Uterus (tissue), 2 donors: ENCODE data around the gene INF2.

ENCODE experiments used
- POLR2A ChIP-seq, 2 donors: fragments of 450-650 bp; IDR thresholded peaks; one replicate each; pipeline ENCODE4 v1.6.1; 2016; ENCODE audit warnings: antibody characterized with exemption in 2 of 2, mild to moderate bottlenecking in 1 of 2, moderate library complexity in 1 of 2
- TF ChIP-seq, protein P1 (sequence below), 4 experiments: fragments of 200-600 bp in 2 of 4; fragments of 450-650 bp in 2 of 4; sonication (generic) in 2 of 4; IDR thresholded peaks; one replicate each; pipeline ENCODE4 v1.5.1; 2016 to 2019; ENCODE audit warnings: antibody characterized with exemption in 4 of 4, mild to moderate bottlenecking in 2 of 4, moderate library complexity in 1 of 4

DNA sequence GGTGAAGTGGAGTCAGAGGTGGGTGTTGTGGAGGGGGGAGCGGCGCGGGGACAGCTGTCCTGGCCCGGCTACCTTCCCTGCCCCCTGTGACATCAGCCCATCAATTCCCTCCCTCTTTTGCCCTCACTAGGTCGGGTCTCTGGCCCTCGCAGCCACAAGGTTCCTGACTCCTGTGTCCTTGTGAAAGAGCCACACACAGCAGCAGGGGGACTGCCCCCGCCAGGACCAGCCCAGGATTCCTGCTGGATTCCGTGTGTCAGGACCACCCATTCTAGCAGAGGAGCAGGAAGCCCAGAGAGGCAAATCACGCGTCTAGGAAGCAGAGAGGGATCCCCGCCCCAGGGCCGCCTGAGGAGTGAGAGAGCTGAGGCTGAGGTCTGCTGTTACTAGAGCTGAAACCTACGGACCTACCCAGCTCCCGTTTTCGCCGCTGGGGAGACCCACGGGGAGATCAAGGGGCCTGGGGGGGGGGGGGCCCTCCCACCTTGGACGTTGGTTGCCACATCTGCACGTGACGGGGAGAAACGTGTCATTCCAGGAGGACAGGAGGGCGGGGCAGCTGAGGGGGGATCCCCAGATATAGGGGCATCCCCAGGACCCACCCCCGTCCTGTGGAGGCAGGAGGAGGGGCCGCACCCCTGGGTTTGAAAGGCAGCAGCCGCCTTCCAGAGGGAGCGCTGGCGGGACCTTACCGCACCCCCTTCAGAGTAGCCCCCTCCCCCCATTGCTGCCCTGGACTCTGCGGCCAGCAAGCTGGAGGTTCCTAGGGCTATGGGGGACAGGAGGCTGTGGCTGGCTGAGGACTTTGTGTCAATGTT is 12.5 kb upstream of the INF2 start:
- TF ChIP-seq, protein P1, sequence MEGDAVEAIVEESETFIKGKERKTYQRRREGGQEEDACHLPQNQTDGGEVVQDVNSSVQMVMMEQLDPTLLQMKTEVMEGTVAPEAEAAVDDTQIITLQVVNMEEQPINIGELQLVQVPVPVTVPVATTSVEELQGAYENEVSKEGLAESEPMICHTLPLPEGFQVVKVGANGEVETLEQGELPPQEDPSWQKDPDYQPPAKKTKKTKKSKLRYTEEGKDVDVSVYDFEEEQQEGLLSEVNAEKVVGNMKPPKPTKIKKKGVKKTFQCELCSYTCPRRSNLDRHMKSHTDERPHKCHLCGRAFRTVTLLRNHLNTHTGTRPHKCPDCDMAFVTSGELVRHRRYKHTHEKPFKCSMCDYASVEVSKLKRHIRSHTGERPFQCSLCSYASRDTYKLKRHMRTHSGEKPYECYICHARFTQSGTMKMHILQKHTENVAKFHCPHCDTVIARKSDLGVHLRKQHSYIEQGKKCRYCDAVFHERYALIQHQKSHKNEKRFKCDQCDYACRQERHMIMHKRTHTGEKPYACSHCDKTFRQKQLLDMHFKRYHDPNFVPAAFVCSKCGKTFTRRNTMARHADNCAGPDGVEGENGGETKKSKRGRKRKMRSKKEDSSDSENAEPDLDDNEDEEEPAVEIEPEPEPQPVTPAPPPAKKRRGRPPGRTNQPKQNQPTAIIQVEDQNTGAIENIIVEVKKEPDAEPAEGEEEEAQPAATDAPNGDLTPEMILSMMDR (IDR thresholded peaks at IDR 0.05): no peak
- no peak for TF ChIP-seq POLR2A (IDR thresholded peaks at IDR 0.05)
